ENCODE results near the gene ADGRA3. TPM values are rescaled to one million over a fixed set of nuclear protein-coding genes. Genes with fewer than 3 reads are reported as not detected.

The ADGRA3 gene
- total RNA-seq, 1 donor from 2014 or later: 27.8 TPM

DNA sequence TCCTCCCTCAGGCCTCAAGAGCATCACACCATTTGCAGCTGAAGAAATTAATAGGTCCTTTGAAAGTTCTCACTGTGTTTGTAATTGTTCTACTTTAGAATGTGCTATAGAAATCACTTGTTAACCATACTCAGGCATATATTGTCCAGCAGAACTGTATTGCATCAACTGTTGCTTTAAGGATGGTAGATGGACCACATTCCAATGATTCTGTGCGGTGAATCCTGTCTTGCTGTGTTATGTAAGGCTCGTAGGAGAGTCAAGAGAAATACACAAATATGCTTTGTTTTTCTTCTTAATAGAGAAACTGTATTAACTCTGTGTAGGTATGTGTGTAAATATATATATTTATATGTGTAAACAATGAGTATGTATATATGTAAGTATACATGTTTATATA is 6.3 kb upstream of the ADGRA3 start:
- DNase-seq (ENCODE audit: low spot score): no peak
- H3K27ac Mint-ChIP-seq (ENCODE audit: unreplicated experiment): no peak overlapping the region
- no peaks in the 10 kb centered on the region for H3K36me3 Mint-ChIP-seq (ENCODE audit: low read depth)
- H3K4me3 Mint-ChIP-seq (ENCODE audit: unreplicated experiment): no peak overlapping the region
- H3K4me1 Mint-ChIP-seq (ENCODE audit: low read depth): no peaks in the 10 kb centered on the region
- TF ChIP-seq CTCF (IDR thresholded peaks at IDR 0.05): no peak
- no peaks in the 10 kb centered on the region for H3K27me3 Mint-ChIP-seq (ENCODE audit: low read depth)
- peaks cover 3% of the 10 kb centered on the region for H3K9me3 Mint-ChIP-seq (ENCODE audit: low read depth)

DNA sequence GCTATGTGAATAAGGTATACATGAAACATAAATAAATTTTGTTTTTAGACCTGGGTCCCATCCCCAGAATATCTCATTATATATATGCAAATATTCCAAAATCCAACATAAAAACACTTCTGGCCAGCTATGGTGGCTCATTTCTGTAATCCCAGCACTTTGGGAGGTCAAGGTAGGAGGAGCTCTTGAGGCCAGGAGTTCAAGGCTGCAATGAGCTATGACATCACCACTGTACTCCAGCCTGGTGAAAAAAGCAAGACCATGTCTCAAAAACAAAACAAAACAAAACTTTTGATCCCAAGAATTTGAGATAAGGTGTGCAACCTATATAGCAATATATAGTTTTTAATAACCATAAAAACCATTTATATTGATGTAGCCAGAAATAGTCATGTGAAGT is 5.4 kb upstream of the ADGRA3 start:
- TF ChIP-seq CTCF (IDR thresholded peaks at IDR 0.05): no peak
- H3K4me3 Mint-ChIP-seq (ENCODE audit: unreplicated experiment): no peak overlapping the region
- peaks cover 3% of the 10 kb centered on the region for H3K9me3 Mint-ChIP-seq (ENCODE audit: low read depth)
- DNase-seq (ENCODE audit: low spot score): no peak
- peaks cover 6% of the 10 kb centered on the region for H3K4me1 Mint-ChIP-seq (ENCODE audit: low read depth)
- no peaks in the 10 kb centered on the region for H3K27me3 Mint-ChIP-seq (ENCODE audit: low read depth)
- H3K27ac Mint-ChIP-seq (ENCODE audit: unreplicated experiment): no peak overlapping the region
- no peaks in the 10 kb centered on the region for H3K36me3 Mint-ChIP-seq (ENCODE audit: low read depth)

GRCh38 chr4:22515145-22515887 is 550 bp downstream of the ADGRA3 start:
- H3K27me3 Mint-ChIP-seq (ENCODE audit: low read depth): no peaks in the 10 kb centered on the region
- H3K36me3 Mint-ChIP-seq (ENCODE audit: low read depth): no peaks in the 10 kb centered on the region
- peaks cover 3% of the 10 kb centered on the region for H3K9me3 Mint-ChIP-seq (ENCODE audit: low read depth)
- no peak for DNase-seq (ENCODE audit: low spot score)
- H3K4me1 Mint-ChIP-seq (ENCODE audit: low read depth): peaks cover 24% of the 10 kb centered on the region
- peak overlapping the region; percentile 97 for H3K4me3 Mint-ChIP-seq (ENCODE audit: unreplicated experiment)
- peak; percentile 47 for TF ChIP-seq CTCF (IDR thresholded peaks at IDR 0.05)
- H3K27ac Mint-ChIP-seq (ENCODE audit: unreplicated experiment): peak overlapping the region; percentile 96

DNA sequence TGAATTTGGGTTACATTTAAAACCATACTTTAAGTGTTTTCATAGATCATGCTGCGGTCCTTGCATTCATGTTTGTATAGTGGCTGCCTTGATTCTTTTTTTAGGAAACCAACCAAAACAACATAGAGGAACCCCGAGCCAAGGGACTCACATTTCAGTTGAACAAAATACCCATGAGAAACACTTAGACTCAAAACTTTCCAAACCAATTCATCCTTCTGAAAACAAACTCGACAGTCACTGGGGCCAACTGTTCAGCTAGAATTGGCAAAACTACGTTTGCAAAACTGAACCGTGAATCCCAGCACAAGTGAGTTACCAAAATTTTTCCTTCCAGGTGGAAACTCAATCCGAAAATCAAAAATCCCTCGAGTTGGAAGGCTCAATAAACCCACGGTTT is 1.4 kb downstream of the ADGRA3 start:
- peak overlapping the region; percentile 69 for H3K27ac Mint-ChIP-seq (ENCODE audit: unreplicated experiment)
- DNase-seq (ENCODE audit: low spot score): no peak
- H3K27me3 Mint-ChIP-seq (ENCODE audit: low read depth): no peaks in the 10 kb centered on the region
- no peak for TF ChIP-seq CTCF (IDR thresholded peaks at IDR 0.05)
- peaks cover 3% of the 10 kb centered on the region for H3K9me3 Mint-ChIP-seq (ENCODE audit: low read depth)
- peaks cover 24% of the 10 kb centered on the region for H3K4me1 Mint-ChIP-seq (ENCODE audit: low read depth)
- H3K36me3 Mint-ChIP-seq (ENCODE audit: low read depth): no peaks in the 10 kb centered on the region
- peak overlapping the region; percentile 97 for H3K4me3 Mint-ChIP-seq (ENCODE audit: unreplicated experiment)

DNA sequence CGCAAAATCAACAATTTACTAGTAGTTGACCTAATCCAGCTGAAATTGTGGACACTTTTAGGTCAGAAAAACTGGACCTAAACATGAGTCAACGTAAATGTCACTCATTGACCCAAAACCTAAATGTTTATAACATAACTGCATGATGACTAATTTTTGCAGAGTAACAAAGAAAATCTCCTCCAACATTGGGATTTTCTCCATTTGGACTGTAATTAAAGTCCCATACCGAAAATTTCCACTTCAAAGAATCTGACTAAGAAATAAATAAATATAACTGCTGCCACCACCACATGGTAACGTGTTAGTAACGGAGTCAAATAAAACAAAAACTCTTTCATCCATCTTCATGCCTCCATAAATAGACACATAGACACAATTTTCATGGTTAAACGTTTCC is 1.9 kb downstream of the ADGRA3 start:
- H3K4me3 Mint-ChIP-seq (ENCODE audit: unreplicated experiment): peak overlapping the region; percentile 97
- TF ChIP-seq CTCF (IDR thresholded peaks at IDR 0.05): no peak
- peaks cover 3% of the 10 kb centered on the region for H3K9me3 Mint-ChIP-seq (ENCODE audit: low read depth)
- H3K27me3 Mint-ChIP-seq (ENCODE audit: low read depth): no peaks in the 10 kb centered on the region
- peak overlapping the region; percentile 69 for H3K27ac Mint-ChIP-seq (ENCODE audit: unreplicated experiment)
- DNase-seq (ENCODE audit: low spot score): no peak
- H3K4me1 Mint-ChIP-seq (ENCODE audit: low read depth): peaks cover 24% of the 10 kb centered on the region
- H3K36me3 Mint-ChIP-seq (ENCODE audit: low read depth): no peaks in the 10 kb centered on the region

Data from chondrocyte (in vitro differentiated cells).